Heart right ventricle (tissue), 16 donors: Measurements from ENCODE around the gene FZR1. TPM values are rescaled to one million over a fixed set of nuclear protein-coding genes. Genes with fewer than 3 reads are reported as not detected.

Experiments used
- ATAC-seq, 8 donors: fragments of 200-7000 bp; cut with Tn5 transposase; one replicate each; pipeline ENCODE4 v1.9.1; 2020; ENCODE audit warnings: mild to moderate bottlenecking in 8 of 8, moderate library complexity in 8 of 8, moderate number of reproducible peaks in 1 of 8
- DNase-seq, 2 donors: peaks; one replicate each; pipeline ENCODE4 v3.0.0-alpha.2; 2020
- H3K27ac ChIP-seq, 10 donors: fragments of 200-600 bp; sonication (generic) in 2 of 10; one replicate each; pipeline versions ENCODE4 v1.5.0 to v1.8.0; 2020 to 2022; ENCODE audit warnings: mild to moderate bottlenecking in 3 of 10
- H3K27me3 ChIP-seq, 7 donors: fragments of 200-600 bp; one replicate each; pipeline ENCODE4 v1.8.0; 2021 to 2022; ENCODE audit warnings: mild to moderate bottlenecking in 2 of 7
- H3K36me3 ChIP-seq, 9 donors: fragments of 200-600 bp; sonication (generic) in 1 of 9; one replicate each; pipeline versions ENCODE4 v1.5.0 to v1.8.0; 2020 to 2022; ENCODE audit warnings: mild to moderate bottlenecking in 2 of 9
- H3K4me1 ChIP-seq, 9 donors: fragments of 200-600 bp; sonication (generic) in 1 of 9; one replicate each; pipeline versions ENCODE4 v1.5.0 to v1.8.0; 2020 to 2022; ENCODE audit warnings: mild to moderate bottlenecking in 4 of 9
- H3K4me3 ChIP-seq, 10 donors: fragments of 200-600 bp; sonication (generic) in 2 of 10; one replicate each; pipeline versions ENCODE4 v1.5.0 to v1.8.0; 2020 to 2022; ENCODE audit warnings: mild to moderate bottlenecking in 7 of 10, moderate library complexity in 2 of 10
- H3K9me3 ChIP-seq, 11 donors: fragments of 200-600 bp in 10 of 11; sonication (generic) in 2 of 11; one replicate each; pipeline versions ENCODE4 v1.5.0 to v1.8.0; 2013 to 2022; ENCODE audit warnings: mild to moderate bottlenecking in 2 of 11, control low read depth in 1 of 11, moderate library complexity in 1 of 11
- WGBS, 2 donors: extraction: QIAGEN DNeasy Blood & Tissue Kit; methylation state at CpG; one replicate each; pipeline ENCODE4 v1.1.7; 2013; ENCODE audit warnings: inconsistent platforms in 1 of 2; 5-methylcytosine and 5-hydroxymethylcytosine counted together
- intact Hi-C, 10 donors: fragments of 100-400 bp; cut with DNase I; formaldehyde crosslinking; loops; one replicate each; pipeline versions ENCODE4 v1.11.1 to v1.14.2; 2022
- polyA plus RNA-seq, 2 donors: library from polyadenylated mRNA; stranded (reverse); fragments of 200-250 nt; gene quantifications; one replicate each; pipeline ENCODE4 v1.2.3, GENCODE V29; 2013
- total RNA-seq, 10 donors: library from RNA; stranded (reverse); fragmentation: NEBNext Ultra II Directional in 3 of 10; extraction: Animal tissue kit (Norgen Biotek cat#: 25700) in 3 of 10; gene quantifications; one replicate each; pipeline versions ENCODE4 v1.2.1 to v1.2.4, GENCODE V29; 2021 to 2023
- TF ChIP-seq, protein P1 (sequence below), 9 donors: fragments of 200-600 bp; sonication (generic) in 2 of 9; IDR thresholded peaks; one replicate each; pipeline versions ENCODE4 v1.5.0 to v1.8.0; 2021 to 2022; ENCODE audit warnings: antibody characterized with exemption in 9 of 9, mild to moderate bottlenecking in 5 of 9, moderate library complexity in 1 of 9
- donor health status: Arrhythmogenic right ventricular cardiomyopathy.
- donor health status: ischemic (EF 13 %, LVEDD 7.1; RV severe dilation, severe dysfunction).
- donor health status: healthy with polysubstance abuse.
- donor health status: DM: no; HTN: yes; CAD: no.
- donor health status: DM: no; HTN: no; CAD: no.
- donor health status: ischemic (EF 25% LVEDD 6.9; RV normal size, moderate dysfunction).
- donor health status: ischemic (EF 25% LVEDD 5.7; RV mildly dilated, moderate dysfunction).
- donor health status: healthy.
- donor health status: DM: yes; HTN: yes; CAD: no.
- donor health status: Ischemic cardiomyopathy.
- donor health status: ischemic (EF 35%, LVEDD 5.7; RV mildly dilated, moderate dysfunction).
- donor health status: nonischemic (EF 11% LVEDD 7.7; RV severe dilation, severe dysfunction).
- donor health status: DM: yes; HTN: yes; CAD: no.
- donor health status: PGD.
- donor health status: ischemic (EF 29% LVEDD 5.4; RV normal size, mild dysfunction).
- donor health status: nonischemic (EF 23%, LVEDD 6.1; RV moderate dilation, normal function).

Gene FZR1
- total and polyA plus RNA-seq, 12 donors: 13.5 to 30.8 (median 24.7) TPM

DNA sequence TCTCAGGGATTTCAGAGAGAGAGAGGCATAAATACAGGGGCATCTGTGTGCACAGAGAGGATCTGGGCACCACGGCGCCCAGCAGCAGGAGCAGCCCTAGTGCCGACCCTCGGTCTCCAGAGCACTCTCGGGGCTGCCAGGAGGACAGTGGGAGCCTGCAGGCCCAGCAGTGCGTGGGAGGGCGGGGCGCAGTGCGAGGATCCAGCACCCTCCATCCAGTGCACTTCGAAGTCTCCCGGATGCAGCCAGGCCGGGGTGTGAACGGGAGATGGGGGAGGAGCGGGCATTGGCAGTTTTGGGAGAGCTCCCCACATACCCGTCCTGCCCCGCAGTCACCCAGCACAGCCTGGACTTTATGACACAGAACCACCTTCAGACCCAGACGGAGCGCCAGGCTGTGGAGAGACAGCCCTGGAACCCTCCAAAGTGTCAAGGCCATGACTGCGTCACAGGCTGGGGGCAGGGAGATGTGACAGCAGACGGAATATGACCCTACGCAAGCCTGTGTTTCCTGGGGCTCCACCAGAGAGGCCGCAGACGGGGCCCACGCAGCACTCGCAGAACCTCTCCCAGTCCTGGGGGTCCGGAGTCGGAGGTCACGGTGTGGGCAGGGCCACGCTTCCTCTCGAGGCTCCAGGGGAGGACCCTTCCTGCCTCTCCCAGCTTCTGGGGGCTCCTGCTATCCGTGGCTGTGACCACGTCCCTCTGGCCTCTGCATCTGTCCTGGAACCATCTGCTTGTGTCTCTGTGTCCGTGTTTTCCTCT is 18.1 kb downstream of the FZR1 start:
- H3K27ac ChIP-seq: no peak overlapping the region
- H3K27me3 ChIP-seq: no peaks in the 10 kb centered on the region
- intact Hi-C loops: no loop called here
- no peaks in the 10 kb centered on the region for H3K9me3 ChIP-seq
- WGBS, 2 donors: 93 to 94% methylated on average over 33 of the region's 33 CpGs
- ATAC-seq: no peak
- DNase-seq: no peak
- no peak overlapping the region for H3K4me3 ChIP-seq
- TF ChIP-seq, protein P1, sequence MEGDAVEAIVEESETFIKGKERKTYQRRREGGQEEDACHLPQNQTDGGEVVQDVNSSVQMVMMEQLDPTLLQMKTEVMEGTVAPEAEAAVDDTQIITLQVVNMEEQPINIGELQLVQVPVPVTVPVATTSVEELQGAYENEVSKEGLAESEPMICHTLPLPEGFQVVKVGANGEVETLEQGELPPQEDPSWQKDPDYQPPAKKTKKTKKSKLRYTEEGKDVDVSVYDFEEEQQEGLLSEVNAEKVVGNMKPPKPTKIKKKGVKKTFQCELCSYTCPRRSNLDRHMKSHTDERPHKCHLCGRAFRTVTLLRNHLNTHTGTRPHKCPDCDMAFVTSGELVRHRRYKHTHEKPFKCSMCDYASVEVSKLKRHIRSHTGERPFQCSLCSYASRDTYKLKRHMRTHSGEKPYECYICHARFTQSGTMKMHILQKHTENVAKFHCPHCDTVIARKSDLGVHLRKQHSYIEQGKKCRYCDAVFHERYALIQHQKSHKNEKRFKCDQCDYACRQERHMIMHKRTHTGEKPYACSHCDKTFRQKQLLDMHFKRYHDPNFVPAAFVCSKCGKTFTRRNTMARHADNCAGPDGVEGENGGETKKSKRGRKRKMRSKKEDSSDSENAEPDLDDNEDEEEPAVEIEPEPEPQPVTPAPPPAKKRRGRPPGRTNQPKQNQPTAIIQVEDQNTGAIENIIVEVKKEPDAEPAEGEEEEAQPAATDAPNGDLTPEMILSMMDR (IDR thresholded peaks at IDR 0.05): no peak
- H3K36me3 ChIP-seq: peaks cover 0 to 84% (median 30%) of the 10 kb centered on the region in 9 donors
- no peaks in the 10 kb centered on the region for H3K4me1 ChIP-seq

DNA sequence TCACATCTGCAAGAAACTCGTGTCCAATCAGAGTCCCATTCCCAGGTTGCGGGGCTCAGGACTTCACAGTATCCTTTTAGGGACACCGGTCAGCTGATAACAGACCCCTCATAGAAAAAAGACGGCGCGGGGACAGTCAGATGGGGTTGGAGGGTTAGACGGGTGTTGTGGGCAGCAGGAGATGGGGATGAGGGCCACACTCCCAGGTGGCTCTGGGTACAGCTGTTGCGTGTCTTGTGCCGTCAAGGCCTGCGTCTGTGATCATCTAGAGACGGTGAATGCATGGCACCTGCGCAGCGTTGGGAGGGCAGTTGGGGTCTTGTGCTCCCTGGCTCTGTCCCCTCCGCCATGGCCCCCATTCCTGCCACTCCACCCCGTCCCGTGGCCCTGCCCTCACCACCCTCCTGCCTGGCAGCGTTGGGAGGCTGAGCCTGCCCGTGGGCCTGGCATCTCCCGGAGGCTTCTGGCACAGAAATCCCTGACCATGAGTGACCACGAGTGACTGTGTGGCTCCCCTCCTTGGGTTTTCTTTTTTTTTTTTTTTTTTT is 18.9 kb downstream of the FZR1 start:
- Histone ChIP-seq H3K9me3 (no peaks in the 10 kb centered on the region), H3K36me3 (peaks cover 0 to 77% (median 30%) of the 10 kb centered on the region in 9 donors), H3K27ac (no peak overlapping the region), H3K4me1 (no peaks in the 10 kb centered on the region), H3K27me3 (no peaks in the 10 kb centered on the region), H3K4me3 (no peak overlapping the region)
- no peak for ATAC-seq
- TF ChIP-seq, protein P1 (IDR thresholded peaks at IDR 0.05): no peak
- intact Hi-C loops: no loop called here
- WGBS, 2 donors: 93% methylated on average over 20 of the region's 20 CpGs
- DNase-seq: no peak

DNA sequence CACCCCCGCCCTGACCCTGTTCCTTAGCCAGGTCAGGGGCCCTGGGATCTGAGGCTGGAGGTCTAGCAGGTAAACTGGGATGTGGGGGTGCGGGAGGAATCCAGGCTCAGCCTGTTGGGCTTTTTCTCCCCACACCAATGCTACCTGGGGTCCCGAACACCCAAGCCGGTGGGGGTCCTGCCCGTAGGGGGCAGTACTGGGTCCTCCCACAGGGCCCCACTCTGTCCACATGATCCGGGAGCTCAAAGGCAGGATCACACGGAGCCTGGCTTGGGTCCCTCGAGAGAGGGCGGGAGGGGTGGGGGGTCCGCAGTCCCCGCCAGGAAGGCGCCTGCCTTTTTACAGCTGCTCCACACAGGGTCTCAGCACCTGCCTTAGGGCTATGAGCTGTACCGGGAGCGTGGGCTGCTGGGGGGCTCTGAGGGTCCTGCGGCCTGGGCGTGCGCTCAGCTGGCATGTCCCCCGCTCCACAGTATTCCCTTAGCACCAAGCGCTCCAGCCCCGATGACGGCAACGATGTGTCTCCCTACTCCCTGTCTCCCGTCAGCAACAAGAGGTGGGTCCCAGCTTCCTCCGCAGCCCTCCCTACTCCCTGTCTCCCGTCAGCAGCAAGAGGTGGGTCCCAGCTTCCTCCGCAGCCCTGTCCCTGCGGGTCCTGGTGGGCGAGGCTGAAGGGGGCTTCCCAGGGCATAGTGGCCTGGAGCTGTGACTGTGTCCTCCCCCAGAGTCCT is 20.6 kb downstream of the FZR1 start:
- Histone ChIP-seq H3K4me1 (no peaks in the 10 kb centered on the region), H3K27ac (no peak overlapping the region), H3K27me3 (no peaks in the 10 kb centered on the region), H3K9me3 (no peaks in the 10 kb centered on the region), H3K36me3 (peaks cover 0 to 78% (median 37%) of the 10 kb centered on the region in 9 donors), H3K4me3 (no peak overlapping the region)
- TF ChIP-seq, protein P1 (IDR thresholded peaks at IDR 0.05): no peak
- intact Hi-C loops: no loop called here
- no peak for ATAC-seq
- 94 to 95% methylated on average over 27 to 28 of the region's 28 CpGs for WGBS, 2 donors
- DNase-seq: no peak

DNA sequence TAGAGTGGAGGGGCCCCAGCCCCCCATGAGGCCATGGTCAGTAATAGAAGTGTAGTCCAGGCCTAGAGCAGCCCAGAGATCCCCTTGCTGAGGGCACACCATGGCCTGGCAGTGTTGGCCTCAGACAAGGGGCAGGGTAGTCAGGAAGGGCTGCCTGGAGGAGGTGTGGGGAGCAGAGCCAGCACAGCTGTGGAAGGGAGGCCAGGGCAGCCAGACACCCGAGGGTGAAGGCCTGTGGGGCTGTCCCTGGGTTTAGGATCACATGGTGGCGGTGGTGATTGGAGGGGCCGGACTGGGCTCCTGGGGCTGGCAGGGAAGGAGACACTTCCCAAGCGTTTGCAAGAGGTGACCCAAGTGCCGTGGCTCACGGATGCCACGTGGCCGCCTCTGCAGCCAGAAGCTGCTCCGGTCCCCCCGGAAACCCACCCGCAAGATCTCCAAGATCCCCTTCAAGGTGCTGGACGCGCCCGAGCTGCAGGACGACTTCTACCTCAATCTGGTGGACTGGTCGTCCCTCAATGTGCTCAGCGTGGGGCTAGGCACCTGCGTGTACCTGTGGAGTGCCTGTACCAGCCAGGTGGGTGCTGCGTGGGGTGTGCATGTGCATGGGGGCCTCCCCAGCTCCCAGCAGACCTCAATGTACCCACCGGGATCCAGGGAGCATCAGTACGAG is 21.3 kb downstream of the FZR1 start:
- TF ChIP-seq, protein P1 (IDR thresholded peaks at IDR 0.05): no peak
- Histone ChIP-seq H3K36me3 (peaks cover 1 to 78% (median 44%) of the 10 kb centered on the region in 9 donors), H3K9me3 (no peaks in the 10 kb centered on the region), H3K4me1 (no peaks in the 10 kb centered on the region), H3K4me3 (no peak overlapping the region), H3K27ac (no peak overlapping the region), H3K27me3 (no peaks in the 10 kb centered on the region)
- 95 to 96% methylated on average over 21 of the region's 21 CpGs for WGBS, 2 donors
- intact Hi-C loops: no loop called here
- ATAC-seq (no peak), DNase-seq (no peak)
